Erythroblast (primary cell): ENCODE data around the gene FRMD4A.

Experiments
- DNase-seq, 2 experiments: peaks; one replicate each; lab custom pipeline; 2025; lab: John Stamatoyannopoulos, UW
- GATA1 ChIP-seq: IDR thresholded peaks from 2 replicates; pipeline ENCODE4 v1.6.1; 2011; ENCODE audit warnings: low read depth, mild to moderate bottlenecking, control low read depth, low read length, moderate library complexity
- POLR2A ChIP-seq: IDR thresholded peaks from 2 replicates; pipeline ENCODE4 v1.6.1; 2011; ENCODE audit warnings: mild to moderate bottlenecking, low read length

The FRMD4A gene

DNA sequence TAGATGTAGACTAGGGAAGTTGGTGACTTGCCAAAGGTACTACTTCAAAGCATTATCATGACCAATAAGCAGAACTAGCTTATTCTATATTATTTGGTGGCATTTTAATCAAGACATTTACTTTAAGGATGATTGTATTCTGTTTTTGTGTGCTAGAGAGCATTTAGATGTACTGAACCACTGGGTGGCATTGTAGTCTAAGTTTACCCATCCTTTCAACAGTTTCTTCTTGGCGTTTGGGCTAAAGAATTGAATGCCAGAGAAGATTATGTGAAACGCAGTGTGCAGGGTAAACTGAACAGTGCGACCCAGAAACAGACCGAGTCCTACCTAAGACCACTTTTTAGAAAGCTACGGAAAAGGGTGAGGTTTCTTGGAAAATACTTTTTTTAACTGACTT lies 717.2 kb downstream of the FRMD4A start:
- TF ChIP-seq POLR2A (no peak), GATA1 (no peak)
- DNase-seq: peak; percentile 8 to 9

DNA sequence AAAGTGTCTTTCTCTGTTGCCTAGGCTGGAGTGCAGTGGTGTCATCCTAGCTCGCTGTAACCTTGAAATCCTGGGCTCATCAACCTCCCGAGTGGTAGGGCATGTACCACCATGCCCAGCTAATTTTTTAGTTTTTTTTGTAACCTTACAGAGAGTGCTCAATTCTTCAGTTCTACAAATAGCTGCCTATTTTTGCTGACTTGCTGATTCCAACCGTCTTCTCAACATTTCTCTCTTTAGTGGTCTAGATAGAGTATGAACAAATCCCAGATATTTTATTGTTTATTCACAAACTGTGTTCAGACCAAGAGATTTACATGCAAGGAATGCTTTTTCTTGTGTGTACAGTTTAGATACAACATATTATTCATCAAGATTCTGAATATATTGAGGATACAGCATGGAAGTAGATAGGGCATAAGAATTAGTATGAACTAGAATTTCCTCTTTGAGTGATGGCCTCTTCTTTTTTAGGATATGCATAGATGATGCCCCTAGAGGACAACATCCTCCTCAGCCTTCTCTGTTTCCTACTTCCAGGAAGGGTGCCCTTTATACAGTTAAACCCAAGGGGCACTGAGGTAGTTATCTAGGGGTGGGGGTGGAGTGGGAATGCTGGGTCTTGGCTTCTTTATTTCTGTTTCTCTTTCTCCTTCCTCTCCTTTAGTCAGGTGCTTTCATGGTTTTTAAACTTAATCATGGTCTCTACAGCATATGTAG lies 717.9 kb downstream of the FRMD4A start:
- TF ChIP-seq GATA1 (no peak), POLR2A (no peak)

GRCh38 chr10:13608246-13608853 lies 722.4 kb downstream of the FRMD4A start:
- DNase-seq: no peak
- TF ChIP-seq GATA1: no peak
- no peak for TF ChIP-seq POLR2A

More for the DNA sequence above, 717.9 kb downstream of the FRMD4A start:
- DNase-seq: no peak

DNA sequence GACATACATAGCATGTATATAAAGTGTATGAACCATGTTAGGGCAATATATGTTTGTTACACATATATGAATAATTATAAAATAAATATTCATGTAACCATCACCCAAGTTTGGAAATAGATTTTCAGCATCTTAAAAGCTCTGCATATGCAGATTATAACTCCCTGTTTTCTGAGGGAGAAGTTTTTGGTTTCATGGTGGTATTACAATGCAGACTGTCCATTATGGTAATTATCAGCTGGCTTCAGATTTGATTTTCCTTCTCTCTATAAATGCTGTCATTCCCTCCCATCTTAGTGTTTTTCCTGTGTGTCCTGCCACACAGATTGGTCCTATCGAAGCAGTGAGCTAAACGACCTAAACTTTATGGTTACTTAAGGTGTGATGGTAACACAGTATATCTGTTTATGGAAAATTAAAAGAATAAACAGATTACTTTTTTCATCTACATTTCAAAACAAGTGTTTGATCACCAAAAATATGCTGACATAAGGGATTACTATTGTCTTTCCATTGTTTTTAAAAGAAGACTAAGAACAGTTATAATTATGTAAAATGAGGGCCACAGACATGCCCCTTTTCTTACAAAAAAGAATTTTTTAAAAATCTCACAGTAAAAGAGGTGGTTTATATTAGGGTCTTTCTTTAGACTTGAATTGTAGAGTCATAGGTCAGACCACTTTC lies 726.2 kb downstream of the FRMD4A start:
- no peak for DNase-seq
- no peak for TF ChIP-seq POLR2A
- TF ChIP-seq GATA1: no peak

- no peak for DNase-seq
- TF ChIP-seq GATA1 (no peak), POLR2A (no peak)
Measured at GRCh38 chr10:13597909-13598308, 732.8 kb downstream of the FRMD4A start.

DNA sequence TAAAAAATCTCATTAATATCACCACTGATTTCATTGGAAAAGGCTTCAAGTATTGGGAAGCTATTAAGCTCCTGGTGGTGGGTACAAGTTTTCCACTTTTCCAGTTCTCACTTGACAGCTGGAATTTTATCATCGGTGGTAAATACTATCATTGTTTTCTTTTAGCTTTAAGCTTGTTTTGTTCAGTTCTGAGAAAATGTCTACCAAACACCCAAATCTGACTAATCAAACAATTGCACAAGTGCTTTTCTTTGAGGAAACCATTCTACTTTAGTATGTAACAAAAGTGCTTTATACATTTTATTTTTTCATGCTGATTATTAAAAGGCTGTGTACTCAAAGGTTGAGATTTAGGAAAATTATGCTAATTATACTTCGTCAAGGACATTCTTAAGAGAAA lies 736.1 kb downstream of the FRMD4A start:
- DNase-seq: no peak

More for the DNA sequence above, 736.1 kb downstream of the FRMD4A start:
- no peak for TF ChIP-seq POLR2A
- no peak for TF ChIP-seq GATA1
